ENCODE results near the gene CPA1.

CPA1 gene

GRCh38 chr7:130379921-130380860 is at the start of gene CPA1:
Gene CPA1, plus strand, starts transcription at chr7:130380494. Its CDS starts 27 bp downstream, at chr7:130380521.
- no peak for DNase-seq

GRCh38 chr7:130332259-130333053 is 47.8 kb upstream of the CPA1 start:
- DNase-seq, result no peak

- no peak for DNase-seq
Measured at GRCh38 chr7:130333832-130334231, 46.5 kb upstream of the CPA1 start.

- DNase-seq, result no peak
Measured at GRCh38 chr7:130334274-130334673, 46.0 kb upstream of the CPA1 start.

- DNase-seq, result no peak
Measured at GRCh38 chr7:130337410-130337971, 42.8 kb upstream of the CPA1 start.

GRCh38 chr7:130338233-130338632 is 42.1 kb upstream of the CPA1 start:
- no peak for DNase-seq

- DNase-seq, result no peak
Measured at GRCh38 chr7:130341882-130342281, 38.4 kb upstream of the CPA1 start.

- DNase-seq, result no peak
Measured at GRCh38 chr7:130342701-130343380, 37.5 kb upstream of the CPA1 start.

GRCh38 chr7:130344271-130344866 is 35.9 kb upstream of the CPA1 start, which contains the start of gene CPA5:
Gene CPA5, plus strand, starts transcription at chr7:130344816. Its CDS starts 1,670 bp downstream, at chr7:130346486.
- DNase-seq, result no peak

- no peak for DNase-seq
Measured at GRCh38 chr7:130345136-130345535, 35.2 kb upstream of the CPA1 start.

- DNase-seq, result no peak
Measured at GRCh38 chr7:130345725-130346124, 34.6 kb upstream of the CPA1 start.

GRCh38 chr7:130346177-130346905 is 34.0 kb upstream of the CPA1 start:
- no peak for DNase-seq

- DNase-seq, result no peak
Measured at GRCh38 chr7:130346941-130347340, 33.4 kb upstream of the CPA1 start.

GRCh38 chr7:130349911-130350782 is 30.1 kb upstream of the CPA1 start:
- no peak for DNase-seq

GRCh38 chr7:130350945-130351790 is 29.1 kb upstream of the CPA1 start:
- no peak for DNase-seq

- DNase-seq, result no peak
Measured at GRCh38 chr7:130351791-130352090, 28.6 kb upstream of the CPA1 start.

- DNase-seq, result no peak
Measured at GRCh38 chr7:130352194-130353074, 27.9 kb upstream of the CPA1 start.

GRCh38 chr7:130353196-130353595 is 27.1 kb upstream of the CPA1 start:
- no peak for DNase-seq
